Breast epithelium (tissue), 4 donors: ENCODE measurements around the gene RAB44. TPM values are rescaled to one million over a fixed set of nuclear protein-coding genes. Genes with fewer than 3 reads are reported as not detected.
A peak's percentile ranks its signal among the peaks of the same experiment; 100 is the strongest.

Source experiments
- DNase-seq, 2 donors: peaks; one replicate each; pipeline ENCODE4 v3.0.0-alpha.2; 2019; ENCODE audit warnings: low spot score in 2 of 2
- H3K27ac ChIP-seq, 2 donors: fragments of 200-600 bp; sonication (generic) in 1 of 2; one replicate each; pipeline ENCODE4 v1.5.1; 2016 to 2019; ENCODE audit warnings: mild to moderate bottlenecking in 1 of 2
- H3K27me3 ChIP-seq, 2 donors: fragments of 200-600 bp; sonication (generic) in 1 of 2; one replicate each; pipeline versions ENCODE4 v1.5.1 to v1.6.0; 2017 to 2019; ENCODE audit warnings: control low read depth in 1 of 2, mild to moderate bottlenecking in 1 of 2
- H3K36me3 ChIP-seq: fragments of 200-600 bp; one replicate; pipeline ENCODE4 v1.5.1; 2019
- H3K4me1 ChIP-seq, 2 donors: fragments of 200-600 bp; sonication (generic); one replicate each; pipeline ENCODE4 v1.5.1; 2016 to 2019; ENCODE audit warnings: control low read depth in 1 of 2
- H3K4me3 ChIP-seq, 3 donors: fragments of 200-600 bp; sonication (generic); 1 replicate in 2 of 3; 2 replicates in 1 of 3; pipeline ENCODE4 v1.5.1; 2016 to 2019; ENCODE audit warnings: mild to moderate bottlenecking in 3 of 3, moderate library complexity in 2 of 3
- H3K9me3 ChIP-seq, 2 donors: fragments of 200-600 bp; sonication (generic) in 1 of 2; one replicate each; pipeline ENCODE4 v1.5.1; 2016 to 2019; ENCODE audit warnings: control low read depth in 1 of 2
- CTCF ChIP-seq, 3 donors: fragments of 450-650 bp; IDR thresholded peaks; one replicate each; pipeline ENCODE4 v1.5.1; 2016 to 2017; ENCODE audit warnings: antibody characterized with exemption in 3 of 3, mild to moderate bottlenecking in 3 of 3, moderate library complexity in 3 of 3
- POLR2A ChIP-seq: fragments of 450-650 bp; IDR thresholded peaks from one replicate; pipeline ENCODE4 v1.6.1; 2016; ENCODE audit warnings: antibody characterized with exemption, mild to moderate bottlenecking, moderate library complexity
- POLR2AphosphoS5 ChIP-seq, 3 donors: sonication (generic); formaldehyde crosslinking; IDR thresholded peaks; one replicate each; pipeline ENCODE4 v1.6.1; 2017; ENCODE audit warnings: antibody characterized with exemption in 3 of 3
- intact Hi-C: fragments of 100-400 bp; cut with DNase I; formaldehyde crosslinking; loops from one replicate; pipeline ENCODE4 v1.15.1; 2023; ENCODE audit warnings: low total_unique reads
- total RNA-seq, 3 donors: library from RNA; depleted of rRNA; stranded (reverse); fragments of >200 nt; gene quantifications; one replicate each; pipeline ENCODE4 v1.1.0, GENCODE V29; 2016

RAB44 gene
- 1 to 10 TPM in 1 of 3 donors, under 1 TPM in 2; under 0.01 to 1.9 (median 0.29) TPM for total RNA-seq

- DNase-seq = no peak
- intact Hi-C loops = no loop called here
- no peaks in the 10 kb centered on the region for H3K27me3 ChIP-seq
- H3K4me3 ChIP-seq = no peak within 1 kb of the TSS
- no peaks in the 10 kb centered on the region for H3K4me1 ChIP-seq
- no peak within 1 kb of the TSS for H3K27ac ChIP-seq
- H3K36me3 ChIP-seq = no peaks in the 10 kb centered on the region
- H3K9me3 ChIP-seq = no peaks in the 10 kb centered on the region
- no peak for TF ChIP-seq POLR2A
- no peak for TF ChIP-seq POLR2AphosphoS5 (IDR thresholded peaks at IDR 0.05)
- no peak for TF ChIP-seq CTCF (IDR thresholded peaks at IDR 0.05)
Measured at GRCh38 chr6:36697481-36697903, at the start of gene RAB44. RAB44 (plus strand) TSS chr6:36697826; CDS start chr6:36704236, 6,410 bp downstream.

- no peak for DNase-seq
- no peaks in the 10 kb centered on the region for H3K4me1 ChIP-seq
- intact Hi-C loops = no loop called here
- H3K4me3 ChIP-seq = no peak overlapping the region
- no peaks in the 10 kb centered on the region for H3K36me3 ChIP-seq
- H3K27me3 ChIP-seq = no peaks in the 10 kb centered on the region
- no peaks in the 10 kb centered on the region for H3K9me3 ChIP-seq
- H3K27ac ChIP-seq = no peak overlapping the region
- TF ChIP-seq POLR2A = no peak
- no peak for TF ChIP-seq CTCF (IDR thresholded peaks at IDR 0.05)
- TF ChIP-seq POLR2AphosphoS5 (IDR thresholded peaks at IDR 0.05) = no peak
Measured at GRCh38 chr6:36649086-36649485, 48.5 kb upstream of the RAB44 start.

DNA sequence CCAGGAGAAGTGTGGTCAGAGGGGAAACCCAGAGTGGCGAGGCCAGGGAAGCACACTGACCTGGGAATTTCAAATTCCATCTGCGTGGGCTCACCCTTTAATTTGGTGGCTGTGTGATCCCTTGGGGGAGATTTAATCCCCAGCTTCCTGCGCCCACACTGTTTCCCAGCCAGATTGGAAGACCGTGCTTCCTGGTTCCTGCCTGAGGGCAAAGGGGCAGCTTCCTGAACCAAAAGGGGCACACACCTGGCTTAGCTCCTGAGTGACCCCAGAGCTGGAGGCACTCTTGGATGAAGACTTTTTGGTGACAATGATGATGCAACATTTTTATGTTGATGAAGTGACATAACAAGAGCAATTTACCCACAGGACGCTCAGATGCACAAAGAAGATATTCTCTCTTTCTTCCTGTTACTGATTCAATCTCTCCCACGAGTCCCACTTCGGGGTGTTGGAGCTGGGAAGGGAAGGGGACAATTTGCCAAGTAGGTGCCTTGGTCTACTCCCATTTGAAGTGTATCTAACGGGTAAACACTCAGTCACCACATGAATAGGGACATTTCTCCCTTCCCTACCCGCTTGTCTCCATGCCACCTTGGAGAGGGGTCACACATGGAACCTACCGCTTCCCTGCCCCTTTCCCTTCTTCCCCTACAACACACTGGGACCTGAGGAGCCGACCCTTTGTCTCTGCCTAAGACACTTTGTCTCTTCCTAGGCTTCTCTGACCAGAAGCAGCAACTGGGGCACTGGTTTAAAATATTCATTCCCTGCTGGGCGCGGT, 47.7 kb upstream of the RAB44 start:
- H3K27me3 ChIP-seq = no peaks in the 10 kb centered on the region
- no peaks in the 10 kb centered on the region for H3K9me3 ChIP-seq
- H3K27ac ChIP-seq = peak overlapping the region in 1 of 2 donors; percentile 48
- intact Hi-C loops = no loop called here
- no peaks in the 10 kb centered on the region for H3K4me1 ChIP-seq
- no peak for DNase-seq
- TF ChIP-seq POLR2AphosphoS5 (IDR thresholded peaks at IDR 0.05) = no peak
- no peak for TF ChIP-seq CTCF (IDR thresholded peaks at IDR 0.05)
- no peak for TF ChIP-seq POLR2A
- no peaks in the 10 kb centered on the region for H3K36me3 ChIP-seq
- H3K4me3 ChIP-seq = no peak overlapping the region

DNA sequence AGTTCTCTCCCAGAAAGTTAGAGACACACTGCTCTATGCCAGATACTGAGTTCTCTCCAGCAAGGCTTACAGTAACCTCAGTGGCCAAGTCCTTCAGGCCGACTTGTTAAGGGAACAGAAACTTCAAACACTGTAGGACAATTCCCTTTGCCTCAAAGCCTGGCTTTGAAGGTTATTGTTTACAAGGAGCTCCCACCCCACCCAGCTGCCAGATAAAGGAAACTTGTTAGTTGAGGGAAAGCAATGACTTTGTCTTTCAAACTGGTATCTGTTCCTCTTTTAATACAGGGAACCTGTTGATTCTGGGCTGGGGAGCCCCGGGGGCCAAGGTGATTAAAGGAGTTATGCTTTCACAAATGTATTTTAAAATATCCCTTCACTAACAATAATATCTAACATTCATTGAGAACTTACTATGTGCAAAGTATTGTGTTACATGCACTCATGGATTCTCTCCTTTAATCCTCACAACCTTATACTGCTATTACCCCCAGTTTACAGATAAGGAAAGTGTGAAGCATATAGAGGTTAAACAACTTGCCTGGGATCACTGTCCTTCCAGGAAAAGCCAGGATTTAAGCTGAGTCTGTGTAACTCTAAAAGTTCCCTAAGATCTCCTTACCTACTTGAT, 46.7 kb upstream of the RAB44 start:
- Histone ChIP-seq H3K9me3 (no peaks in the 10 kb centered on the region), H3K27me3 (no peaks in the 10 kb centered on the region), H3K27ac (no peak overlapping the region), H3K4me1 (no peaks in the 10 kb centered on the region), H3K36me3 (no peaks in the 10 kb centered on the region), H3K4me3 (no peak overlapping the region)
- TF ChIP-seq CTCF (IDR thresholded peaks at IDR 0.05) (no peak), POLR2A (no peak), POLR2AphosphoS5 (IDR thresholded peaks at IDR 0.05) (no peak)
- DNase-seq = no peak
- intact Hi-C loops = no loop called here
